ENCODE data around the gene DCLK3.

GRCh38 chr3:36669764-36670163, 94.6 kb downstream of the DCLK3 start:
- no peak for TF ChIP-seq CTCF (IDR thresholded peaks at IDR 0.05)
- TF ChIP-seq POLR2AphosphoS5 (IDR thresholded peaks at IDR 0.05) = no peak
